Measurements from ENCODE around the gene ARL15. TPM values are rescaled to one million over a fixed set of nuclear protein-coding genes. Genes with fewer than 3 reads are reported as not detected.

The ARL15 gene
- total RNA-seq, 1 donor from 2014 or later = 14.0 TPM

DNA sequence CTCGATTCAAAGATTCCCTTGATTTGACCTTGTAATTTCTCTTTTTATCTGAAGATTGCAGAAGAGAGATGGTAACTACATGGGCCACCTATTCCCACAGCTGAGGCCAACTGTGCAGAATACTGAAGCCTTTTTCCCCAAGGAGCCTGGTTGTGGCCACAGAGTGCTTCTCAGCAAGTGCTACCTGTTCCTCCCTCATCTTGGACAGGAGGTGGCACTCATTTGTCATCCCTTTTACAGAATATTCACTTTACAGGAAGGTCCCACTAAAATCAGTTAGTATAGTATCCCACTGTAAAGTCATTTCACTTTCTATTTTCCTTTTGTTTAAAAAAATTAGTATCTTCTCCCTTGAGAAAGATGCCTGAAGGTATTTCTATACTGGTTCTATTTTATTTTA is 346.4 kb downstream of the ARL15 start:
- Mint-ChIP-seq H3K36me3 (ENCODE audit: low read depth) (no peaks in the 10 kb centered on the region), H3K27me3 (ENCODE audit: low read depth) (no peaks in the 10 kb centered on the region), H3K9me3 (ENCODE audit: low read depth) (no peaks in the 10 kb centered on the region), H3K27ac (ENCODE audit: unreplicated experiment) (no peak overlapping the region), H3K4me3 (ENCODE audit: unreplicated experiment) (no peak overlapping the region), H3K4me1 (ENCODE audit: low read depth) (peaks cover 5% of the 10 kb centered on the region)
- TF ChIP-seq CTCF (IDR thresholded peaks at IDR 0.05) = no peak
- DNase-seq (ENCODE audit: low spot score) = no peak

DNA sequence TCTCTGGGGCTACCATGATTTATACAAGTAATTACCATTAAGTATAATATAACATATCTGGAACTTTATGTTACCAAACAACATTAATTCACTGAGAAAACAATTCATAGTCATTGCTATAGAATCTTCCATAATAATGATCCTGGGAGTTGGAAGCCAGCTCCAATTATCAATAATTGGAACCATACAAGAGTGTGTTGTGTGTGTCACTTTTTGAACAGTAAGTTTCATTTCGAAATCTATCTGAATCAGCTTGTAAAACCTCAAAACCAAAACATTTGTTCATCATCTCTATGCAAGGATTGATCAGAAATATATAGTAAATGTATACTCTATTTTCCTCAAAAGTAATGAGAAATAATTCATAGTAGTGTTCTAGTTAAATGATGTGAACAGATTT is 348.1 kb downstream of the ARL15 start:
- Mint-ChIP-seq H3K4me1 (ENCODE audit: low read depth) (peaks cover 5% of the 10 kb centered on the region), H3K27me3 (ENCODE audit: low read depth) (no peaks in the 10 kb centered on the region), H3K36me3 (ENCODE audit: low read depth) (no peaks in the 10 kb centered on the region), H3K4me3 (ENCODE audit: unreplicated experiment) (no peak overlapping the region), H3K27ac (ENCODE audit: unreplicated experiment) (no peak overlapping the region), H3K9me3 (ENCODE audit: low read depth) (peaks cover 4% of the 10 kb centered on the region)
- no peak for TF ChIP-seq CTCF (IDR thresholded peaks at IDR 0.05)
- no peak for DNase-seq (ENCODE audit: low spot score)

DNA sequence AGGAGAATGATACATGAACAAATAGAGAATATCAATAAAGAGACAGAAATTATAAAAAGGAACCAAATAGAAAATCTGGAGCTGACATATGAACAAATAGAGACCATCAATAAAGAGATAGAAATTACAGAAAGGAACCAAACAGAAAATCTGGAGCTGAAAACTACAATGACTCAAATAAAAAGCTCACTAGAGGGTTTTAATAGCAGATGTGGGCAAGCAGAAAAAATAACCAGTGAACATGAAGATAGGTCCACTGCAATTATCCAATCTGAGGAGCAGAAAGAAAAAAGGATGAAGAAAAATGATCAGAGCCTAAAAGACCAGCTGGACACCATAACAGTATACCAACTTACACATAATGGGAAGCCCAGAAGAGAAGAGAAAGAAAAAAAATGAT is 353.7 kb downstream of the ARL15 start:
- Mint-ChIP-seq H3K27ac (ENCODE audit: unreplicated experiment) (no peak overlapping the region), H3K4me1 (ENCODE audit: low read depth) (no peaks in the 10 kb centered on the region), H3K36me3 (ENCODE audit: low read depth) (peaks cover 6% of the 10 kb centered on the region), H3K9me3 (ENCODE audit: low read depth) (peaks cover 19% of the 10 kb centered on the region), H3K4me3 (ENCODE audit: unreplicated experiment) (no peak overlapping the region), H3K27me3 (ENCODE audit: low read depth) (no peaks in the 10 kb centered on the region)
- DNase-seq (ENCODE audit: low spot score) = no peak
- no peak for TF ChIP-seq CTCF (IDR thresholded peaks at IDR 0.05)

- TF ChIP-seq CTCF (IDR thresholded peaks at IDR 0.05) = no peak
- H3K36me3 Mint-ChIP-seq (ENCODE audit: low read depth) = peaks cover 6% of the 10 kb centered on the region
- no peaks in the 10 kb centered on the region for H3K27me3 Mint-ChIP-seq (ENCODE audit: low read depth)
- H3K4me3 Mint-ChIP-seq (ENCODE audit: unreplicated experiment) = no peak overlapping the region
- no peak overlapping the region for H3K27ac Mint-ChIP-seq (ENCODE audit: unreplicated experiment)
- DNase-seq (ENCODE audit: low spot score) = no peak
- peaks cover 19% of the 10 kb centered on the region for H3K9me3 Mint-ChIP-seq (ENCODE audit: low read depth)
- no peaks in the 10 kb centered on the region for H3K4me1 Mint-ChIP-seq (ENCODE audit: low read depth)
Measured at GRCh38 chr5:53956196-53956595, 354.2 kb downstream of the ARL15 start.

GRCh38 chr5:53950621-53951020 is 359.8 kb downstream of the ARL15 start:
- H3K27me3 Mint-ChIP-seq (ENCODE audit: low read depth) = no peaks in the 10 kb centered on the region
- TF ChIP-seq CTCF (IDR thresholded peaks at IDR 0.05) = no peak
- H3K36me3 Mint-ChIP-seq (ENCODE audit: low read depth) = peaks cover 5% of the 10 kb centered on the region
- no peaks in the 10 kb centered on the region for H3K4me1 Mint-ChIP-seq (ENCODE audit: low read depth)
- peaks cover 6% of the 10 kb centered on the region for H3K9me3 Mint-ChIP-seq (ENCODE audit: low read depth)
- H3K27ac Mint-ChIP-seq (ENCODE audit: unreplicated experiment) = no peak overlapping the region
- no peak overlapping the region for H3K4me3 Mint-ChIP-seq (ENCODE audit: unreplicated experiment)
- DNase-seq (ENCODE audit: low spot score) = no peak

All from chondrocyte (in vitro differentiated cells).